Activated CD8-positive, alpha-beta T cell treated with anti-CD3 and anti-CD28 coated beads for 36 hours (primary cell): ENCODE results near the gene ZNF839. TPM values are rescaled to one million over a fixed set of nuclear protein-coding genes. Genes with fewer than 3 reads are reported as not detected.
"Not testable (repeated sequence)": the region's sequence is repeated elsewhere in the genome, so short reads cannot be mapped to it uniquely, and the experiment has no call there.

Source experiments
- ATAC-seq: fragments of 200-7000 bp; cut with Tn5 transposase; one replicate; pipeline ENCODE4 v1.10.0; 2021; ENCODE audit warnings: mild to moderate bottlenecking, moderate library complexity
- CTCF ChIA-PET: fragments of 350-600 bp; sonication (Branson Sonifier 250); formaldehyde crosslinking; loops from one replicate; lab custom pipeline; 2021; ENCODE audit warnings: antibody characterized with exemption; lab: Charles Lee
- POLR2A ChIA-PET: fragments of 350-600 bp; sonication (Branson Sonifier 250); formaldehyde crosslinking; loops from one replicate; lab custom pipeline; 2021; ENCODE audit warnings: antibody characterized with exemption; lab: Charles Lee
- DNase-seq: peaks from one replicate; pipeline ENCODE4 v3.0.0-alpha.2; 2020
- H3K27ac Mint-ChIP-seq: one replicate; pipeline ENCODE4 v1.8.0; 2021; ENCODE audit warnings: mild to moderate bottlenecking, mixed read lengths
- H3K27me3 Mint-ChIP-seq: one replicate; pipeline ENCODE4 v1.8.0; 2021; ENCODE audit warnings: mixed read lengths
- H3K36me3 Mint-ChIP-seq: one replicate; pipeline ENCODE4 v1.8.0; 2021; ENCODE audit warnings: low read depth, mixed read lengths
- H3K4me1 Mint-ChIP-seq: one replicate; pipeline ENCODE4 v1.8.0; 2021; ENCODE audit warnings: low read depth, mixed read lengths
- H3K4me3 Mint-ChIP-seq: one replicate; pipeline ENCODE4 v1.8.0; 2021; ENCODE audit warnings: mild to moderate bottlenecking, moderate library complexity, mixed read lengths
- H3K9me3 Mint-ChIP-seq: one replicate; pipeline ENCODE4 v1.8.0; 2021; ENCODE audit warnings: mixed read lengths
- intact Hi-C: fragments of 100-400 bp; cut with micrococcal nuclease; formaldehyde crosslinking; loops from one replicate; pipeline ENCODE4 v1.10.0; 2022
- total RNA-seq, 2 experiments: library from RNA; stranded (reverse); gene quantifications; one replicate each; pipeline ENCODE4 v1.2.3, GENCODE V29; 2021
- TF ChIP-seq, protein P1 (sequence below): fragments of 200-600 bp; IDR thresholded peaks from one replicate; pipeline ENCODE4 v1.8.0; 2022; ENCODE audit warnings: antibody characterized with exemption, mild to moderate bottlenecking

The ZNF839 gene
- total RNA-seq, 2 experiments from 2014 or later = 16.7 to 18.6 TPM

DNA sequence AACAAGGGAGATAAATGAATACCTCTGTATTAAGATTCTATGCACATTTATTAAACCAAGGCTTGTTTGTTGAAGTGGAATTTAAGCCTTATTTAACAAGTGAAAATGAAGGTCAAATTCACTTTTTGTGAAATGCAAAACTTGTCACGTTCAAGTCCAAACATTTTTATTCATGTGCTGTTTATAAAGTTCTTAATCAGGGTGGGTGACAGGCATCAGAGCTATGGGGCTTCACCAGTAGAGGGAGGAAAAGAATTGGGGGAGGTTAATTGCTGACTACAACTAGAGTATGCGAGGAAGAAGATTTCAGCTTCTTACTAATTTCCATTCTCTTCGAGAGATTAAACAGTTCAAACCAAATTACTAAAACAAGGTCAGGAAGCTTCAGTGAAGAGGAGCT lies 24.3 kb upstream of the ZNF839 start:
- Mint-ChIP-seq H3K27me3 (no peaks in the 10 kb centered on the region), H3K9me3 (peaks cover 2% of the 10 kb centered on the region), H3K36me3 (no peaks in the 10 kb centered on the region), H3K27ac (no peak overlapping the region), H3K4me3 (no peak overlapping the region), H3K4me1 (no peaks in the 10 kb centered on the region)
- ChIA-PET CTCF (interaction anchor here (1.1 to 2.0 kb wide), 2 partner anchors 13 to 19 kb away, joined by 4 to 7 read pairs; no protein-coding TSS in a partner anchor), POLR2A (interaction anchor here (1.0 kb wide), 1 partner anchor 179 kb away, joined by 5 read pairs; no protein-coding TSS in a partner anchor)
- no peak for ATAC-seq
- no peak for DNase-seq
- intact Hi-C loops = no loop called here
- TF ChIP-seq, protein P1, sequence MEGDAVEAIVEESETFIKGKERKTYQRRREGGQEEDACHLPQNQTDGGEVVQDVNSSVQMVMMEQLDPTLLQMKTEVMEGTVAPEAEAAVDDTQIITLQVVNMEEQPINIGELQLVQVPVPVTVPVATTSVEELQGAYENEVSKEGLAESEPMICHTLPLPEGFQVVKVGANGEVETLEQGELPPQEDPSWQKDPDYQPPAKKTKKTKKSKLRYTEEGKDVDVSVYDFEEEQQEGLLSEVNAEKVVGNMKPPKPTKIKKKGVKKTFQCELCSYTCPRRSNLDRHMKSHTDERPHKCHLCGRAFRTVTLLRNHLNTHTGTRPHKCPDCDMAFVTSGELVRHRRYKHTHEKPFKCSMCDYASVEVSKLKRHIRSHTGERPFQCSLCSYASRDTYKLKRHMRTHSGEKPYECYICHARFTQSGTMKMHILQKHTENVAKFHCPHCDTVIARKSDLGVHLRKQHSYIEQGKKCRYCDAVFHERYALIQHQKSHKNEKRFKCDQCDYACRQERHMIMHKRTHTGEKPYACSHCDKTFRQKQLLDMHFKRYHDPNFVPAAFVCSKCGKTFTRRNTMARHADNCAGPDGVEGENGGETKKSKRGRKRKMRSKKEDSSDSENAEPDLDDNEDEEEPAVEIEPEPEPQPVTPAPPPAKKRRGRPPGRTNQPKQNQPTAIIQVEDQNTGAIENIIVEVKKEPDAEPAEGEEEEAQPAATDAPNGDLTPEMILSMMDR = no peak

DNA sequence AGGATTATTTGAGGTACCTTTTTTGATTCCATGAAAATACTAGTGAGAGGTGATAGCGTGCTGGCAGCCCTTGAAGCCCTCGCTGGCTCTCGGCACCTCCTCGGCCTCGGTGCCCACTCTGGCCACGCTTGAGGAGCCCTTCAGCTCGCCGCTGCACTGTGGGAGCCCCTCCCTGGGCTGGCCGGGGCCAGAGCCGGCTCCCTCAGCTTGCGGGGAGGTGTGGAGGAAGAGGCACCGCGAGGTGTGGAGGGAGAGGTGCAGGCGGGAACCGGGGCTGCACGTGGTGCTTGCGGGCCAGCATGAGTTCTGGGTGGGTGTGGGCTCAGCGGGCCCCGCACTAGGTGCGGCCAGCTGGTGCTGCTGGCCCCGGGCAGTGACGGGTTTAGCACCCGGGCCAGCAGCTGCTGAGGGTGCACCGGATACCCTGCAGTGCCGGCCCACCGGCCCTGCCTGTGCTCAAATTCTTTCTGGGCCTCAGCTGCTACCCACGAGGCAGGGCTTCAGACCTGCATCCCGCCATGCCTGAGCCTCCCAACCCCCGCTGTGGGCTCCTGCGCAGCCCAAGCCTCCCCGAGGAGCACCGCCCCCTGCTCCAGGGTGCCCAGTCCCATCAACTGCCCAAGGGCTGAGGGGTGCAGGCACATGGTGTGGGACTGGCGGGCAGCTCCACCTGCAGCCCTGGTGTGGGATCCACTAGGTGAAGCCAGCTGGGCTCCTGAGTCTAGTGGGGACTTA lies 21.9 kb upstream of the ZNF839 start:
- Mint-ChIP-seq H3K4me1 (no peaks in the 10 kb centered on the region), H3K4me3 (no peak overlapping the region), H3K9me3 (peaks cover 2% of the 10 kb centered on the region), H3K27me3 (no peaks in the 10 kb centered on the region), H3K36me3 (no peaks in the 10 kb centered on the region), H3K27ac (no peak overlapping the region)
- no peak for DNase-seq
- intact Hi-C loops = no loop called here
- ChIA-PET CTCF (interaction anchor here (1.6 kb wide), 1 partner anchor 17 kb away, joined by 7 read pairs; no protein-coding TSS in a partner anchor), POLR2A (no interaction called here)
- no peak for ATAC-seq
- TF ChIP-seq, protein P1 = no peak

DNA sequence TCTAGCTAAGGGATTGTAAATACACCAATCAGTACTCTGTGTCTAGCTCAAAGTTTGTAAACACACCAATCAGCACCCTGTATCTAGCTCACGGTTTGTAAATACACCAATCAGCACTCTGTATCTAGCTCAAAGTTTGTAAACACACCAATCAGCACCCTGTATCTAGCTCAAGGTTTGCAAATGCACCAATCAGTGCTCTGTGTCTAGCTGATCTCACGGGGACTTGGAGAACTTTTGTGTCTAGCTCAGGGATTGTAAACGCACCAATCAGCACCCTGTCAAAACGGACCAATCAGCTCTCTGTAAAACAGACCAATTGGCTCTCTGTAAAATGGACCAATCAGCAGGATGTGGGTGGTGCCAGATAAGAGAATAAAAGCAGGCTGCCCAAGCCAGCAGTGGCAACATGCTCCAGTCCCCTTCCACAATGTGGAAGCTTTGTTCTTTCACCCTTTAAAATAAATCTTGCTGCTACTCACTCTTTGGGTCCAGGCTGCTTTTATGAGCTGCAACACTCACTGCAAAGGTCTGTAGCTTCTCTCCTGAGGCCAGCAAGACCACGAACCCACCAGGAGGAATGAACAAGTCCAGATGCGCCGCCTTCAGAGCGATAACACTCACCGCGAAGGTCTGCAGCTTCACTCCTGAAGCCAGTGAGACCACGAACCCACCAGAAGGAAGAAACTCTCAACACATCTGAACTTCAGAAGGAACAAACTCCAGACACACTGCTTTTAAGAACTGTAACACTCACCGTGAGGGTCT lies 21.1 kb upstream of the ZNF839 start:
- H3K4me3 Mint-ChIP-seq = peak overlapping the region; percentile 27
- peak; percentile 7 for DNase-seq
- H3K9me3 Mint-ChIP-seq, H3K36me3 Mint-ChIP-seq, intact Hi-C loops, H3K4me1 Mint-ChIP-seq, H3K27me3 Mint-ChIP-seq, ATAC-seq, POLR2A ChIA-PET, H3K27ac Mint-ChIP-seq: not testable (repeated sequence)
- CTCF ChIA-PET = interaction anchor here (1.6 kb wide), 1 partner anchor 16 kb away, joined by 7 read pairs; no protein-coding TSS in a partner anchor

DNA sequence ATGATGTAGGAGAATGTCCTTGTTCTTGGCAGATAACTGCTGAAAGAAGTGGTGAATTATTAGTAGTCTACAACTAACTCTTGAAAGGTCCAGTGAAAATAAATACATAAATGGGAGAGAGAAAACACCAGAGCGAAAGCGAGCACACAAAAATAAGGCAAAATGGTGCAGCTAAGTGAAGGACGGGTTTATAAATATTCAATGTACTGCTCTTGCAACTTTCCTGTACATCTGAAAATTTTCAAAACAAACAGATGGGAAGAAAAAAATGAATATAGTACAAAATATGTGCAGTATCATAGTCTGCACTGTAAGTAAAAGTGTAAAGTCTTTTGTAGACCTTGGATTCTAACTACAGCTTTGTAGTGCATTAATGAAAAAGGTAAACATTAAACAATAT lies 15.9 kb upstream of the ZNF839 start:
- H3K36me3 Mint-ChIP-seq = no peaks in the 10 kb centered on the region
- H3K4me3 Mint-ChIP-seq = peak overlapping the region; percentile 24
- POLR2A ChIA-PET = interaction anchor here (0.9 to 2.7 kb wide), 3 partner anchors 11 to 13 kb away, joined by 3 to 10 read pairs (median 3); no protein-coding TSS in a partner anchor
- H3K27me3 Mint-ChIP-seq = no peaks in the 10 kb centered on the region
- intact Hi-C loops = no loop called here
- DNase-seq (no peak), ATAC-seq (no peak)
- CTCF ChIA-PET = interaction anchor here (0.9 to 3.8 kb wide), 3 partner anchors 11 to 18 kb away, joined by 3 to 39 read pairs (median 10); no protein-coding TSS in a partner anchor
- peaks cover 4% of the 10 kb centered on the region for H3K4me1 Mint-ChIP-seq
- H3K9me3 Mint-ChIP-seq = no peaks in the 10 kb centered on the region
- H3K27ac Mint-ChIP-seq = no peak overlapping the region
- TF ChIP-seq, protein P1 = no peak

DNA sequence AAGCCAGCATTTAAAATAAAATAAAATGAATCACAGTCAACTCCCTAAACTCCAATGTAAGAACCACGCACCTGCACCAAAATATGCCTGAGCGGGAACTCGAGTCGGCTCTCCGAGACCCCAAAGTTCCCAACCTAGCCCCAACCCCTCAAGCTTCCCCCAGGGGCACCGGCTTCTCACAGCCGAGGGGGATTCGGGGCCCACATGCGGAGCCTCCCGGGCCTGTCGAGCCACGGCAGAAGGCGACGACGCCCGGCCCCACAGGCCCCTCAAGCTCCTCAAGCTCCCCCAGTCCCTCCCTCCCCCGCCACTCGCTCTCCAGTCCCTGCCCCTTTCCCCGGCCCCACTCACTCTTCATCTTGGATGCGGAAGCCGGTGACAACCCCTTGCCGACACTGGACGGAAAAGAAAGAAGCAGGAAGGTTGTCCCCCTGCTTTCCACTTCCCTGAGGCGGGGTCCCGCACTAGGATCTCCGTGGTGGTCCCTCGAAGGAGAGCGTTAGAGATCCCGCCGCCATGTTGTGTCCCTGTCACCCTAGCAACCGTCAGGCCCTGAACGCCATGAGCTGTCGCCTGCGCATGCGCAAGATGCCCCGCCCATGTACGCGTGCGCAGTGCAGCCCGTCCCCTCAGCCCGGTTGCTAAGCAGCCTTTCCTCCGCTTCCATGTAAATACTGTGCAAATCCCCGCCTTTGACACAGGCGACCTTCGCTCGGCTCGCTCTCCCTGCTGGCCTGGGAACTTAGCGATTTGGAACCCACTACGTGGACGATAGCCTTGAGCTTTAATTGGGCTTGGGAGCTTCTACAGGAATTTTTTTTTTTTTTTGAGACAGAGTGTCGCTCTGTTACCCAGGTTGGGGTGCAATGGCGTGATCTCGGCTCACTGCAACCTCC lies 14.7 kb upstream of the ZNF839 start, which contains the start of gene MOK:
MOK (minus strand) TSS at position 554 of the 896 bp plus-strand sequence; CDS start at position 358, 196 bp downstream.
- POLR2A ChIA-PET = interaction anchor here (0.6 to 2.7 kb wide), 7 partner anchors 10 to 69 kb away, joined by 3 to 10 read pairs (median 4); partner anchors contain the start of genes CINP and TECPR2
- TF ChIP-seq, protein P1 = no peak
- H3K27ac Mint-ChIP-seq = peak within 1 kb of the TSS; percentile 83
- peaks cover 4% of the 10 kb centered on the region for H3K4me1 Mint-ChIP-seq
- intact Hi-C loops = no loop called here
- no peaks in the 10 kb centered on the region for H3K9me3 Mint-ChIP-seq
- no peaks in the 10 kb centered on the region for H3K27me3 Mint-ChIP-seq
- peak; percentile 96 for DNase-seq
- peak within 1 kb of the TSS; percentile 90 for H3K4me3 Mint-ChIP-seq
- ATAC-seq = peak; percentile 99
- no peaks in the 10 kb centered on the region for H3K36me3 Mint-ChIP-seq
- CTCF ChIA-PET = interaction anchor here (1.0 to 3.8 kb wide), 6 partner anchors 10 to 289 kb away, joined by 3 to 39 read pairs (median 4); partner anchors contain the start of gene ZNF839
